Mesodermal cell (in vitro differentiated cells): ENCODE results near the gene CHI3L2.

Experiments used
- H3K27ac ChIP-seq: 2 replicates; pipeline ENCODE4 v1.7.0; 2013; ENCODE audit warnings: mild to moderate bottlenecking, low read depth, low read length, moderate library complexity; ENCODE audit not compliant: severe bottlenecking
- H3K36me3 ChIP-seq: 2 replicates; pipeline ENCODE4 v1.7.1; 2013; ENCODE audit warnings: mild to moderate bottlenecking, low read length, moderate library complexity; ENCODE audit not compliant: control insufficient read depth, insufficient read depth
- H3K4me1 ChIP-seq: one replicate; pipeline ENCODE4 v1.7.1; 2013; ENCODE audit warnings: mild to moderate bottlenecking, low read length; ENCODE audit not compliant: insufficient read depth, control insufficient read depth, poor library complexity, severe bottlenecking
- H3K4me3 ChIP-seq: 2 replicates; pipeline ENCODE4 v1.7.0; 2013; ENCODE audit warnings: low read length, control low read depth, mild to moderate bottlenecking; ENCODE audit not compliant: insufficient read depth, poor library complexity, severe bottlenecking; ENCODE audit errors: extremely low read depth
- H3K9me3 ChIP-seq: 2 replicates; pipeline ENCODE4 v1.7.1; 2013; ENCODE audit warnings: mild to moderate bottlenecking, low read length, moderate library complexity; ENCODE audit not compliant: control insufficient read depth
- WGBS, 2 experiments: methylation state at CpG; one replicate each; pipeline ENCODE4 v1.1.5; 2013; ENCODE audit warnings: missing lambda C conversion rate in 2 of 2; ENCODE audit not compliant: insufficient coverage in 2 of 2; 5-methylcytosine and 5-hydroxymethylcytosine counted together

Gene CHI3L2

GRCh38 chr1:111280267-111280666 lies 52.8 kb downstream of the CHI3L2 start:
- no peaks in the 10 kb centered on the region for H3K36me3 ChIP-seq
- no peak overlapping the region for H3K4me3 ChIP-seq
- H3K9me3 ChIP-seq, result no peaks in the 10 kb centered on the region
- H3K4me1 ChIP-seq, result peaks cover 3% of the 10 kb centered on the region
- H3K27ac ChIP-seq, result no peak overlapping the region

- Histone ChIP-seq H3K4me3 (no peak overlapping the region), H3K4me1 (peaks cover 3% of the 10 kb centered on the region), H3K36me3 (no peaks in the 10 kb centered on the region), H3K27ac (no peak overlapping the region), H3K9me3 (no peaks in the 10 kb centered on the region)
- 85 to 86% methylated on average over 4 to 5 of the region's 5 CpGs for WGBS, 2 experiments
These were observed 53.9 kb downstream of the CHI3L2 start for GRCh38 chr1:111281411-111281810.

GRCh38 chr1:111283838-111284237 lies 56.3 kb downstream of the CHI3L2 start:
- Histone ChIP-seq H3K9me3 (no peaks in the 10 kb centered on the region), H3K27ac (no peak overlapping the region), H3K4me3 (no peak overlapping the region), H3K4me1 (peaks cover 3% of the 10 kb centered on the region), H3K36me3 (no peaks in the 10 kb centered on the region)

GRCh38 chr1:111285879-111286278 lies 58.4 kb downstream of the CHI3L2 start:
- Histone ChIP-seq H3K4me1 (peaks cover 3% of the 10 kb centered on the region), H3K9me3 (no peaks in the 10 kb centered on the region), H3K4me3 (no peak overlapping the region), H3K36me3 (no peaks in the 10 kb centered on the region), H3K27ac (no peak overlapping the region)
- 100% methylated on average over 1 of the region's 2 CpGs; no CpG with 5 or more reads in 1 of the 2 experiments for WGBS, 2 experiments

GRCh38 chr1:111286912-111287311 lies 59.4 kb downstream of the CHI3L2 start:
- no peak overlapping the region for H3K4me3 ChIP-seq
- H3K9me3 ChIP-seq, result no peaks in the 10 kb centered on the region
- H3K36me3 ChIP-seq, result no peaks in the 10 kb centered on the region
- no peak overlapping the region for H3K27ac ChIP-seq
- 67 to 71% methylated on average over 1 of the region's 1 CpG for WGBS, 2 experiments
- H3K4me1 ChIP-seq, result no peaks in the 10 kb centered on the region

- no peak overlapping the region for H3K27ac ChIP-seq
- H3K9me3 ChIP-seq, result no peaks in the 10 kb centered on the region
- no peaks in the 10 kb centered on the region for H3K36me3 ChIP-seq
- no peaks in the 10 kb centered on the region for H3K4me1 ChIP-seq
- no peak overlapping the region for H3K4me3 ChIP-seq
- 80 to 92% methylated on average over 2 to 4 of the region's 5 CpGs for WGBS, 2 experiments
These were observed 61.9 kb downstream of the CHI3L2 start for GRCh38 chr1:111289371-111289770.

GRCh38 chr1:111290104-111290503 lies 62.6 kb downstream of the CHI3L2 start:
- Histone ChIP-seq H3K4me3 (no peak overlapping the region), H3K27ac (no peak overlapping the region), H3K4me1 (no peaks in the 10 kb centered on the region), H3K9me3 (no peaks in the 10 kb centered on the region), H3K36me3 (no peaks in the 10 kb centered on the region)
- 100% methylated on average over 1 to 2 of the region's 3 CpGs for WGBS, 2 experiments

GRCh38 chr1:111290630-111291029 lies 63.1 kb downstream of the CHI3L2 start, which contains the start of gene CHIA:
Gene CHIA, plus strand, starts transcription at chr1:111290851. Its CDS starts 19,617 bp downstream, at chr1:111310468.
- WGBS, 2 experiments, result 40% methylated on average over 1 of the region's 7 CpGs; no CpG with 5 or more reads in 1 of the 2 experiments
- no peaks in the 10 kb centered on the region for H3K4me1 ChIP-seq
- no peaks in the 10 kb centered on the region for H3K9me3 ChIP-seq
- H3K27ac ChIP-seq, result no peak within 1 kb of the TSS
- H3K36me3 ChIP-seq, result no peaks in the 10 kb centered on the region
- H3K4me3 ChIP-seq, result no peak within 1 kb of the TSS
